ENCODE results near the gene SLC25A26.

Gene SLC25A26

GRCh38 chr3:66233033-66233432, 12.2 kb downstream of the SLC25A26 start:
- in situ Hi-C loops (cut with HindIII; ENCODE audit: low pct_unique_long_range_greater_than_20kb, low sequenced_read_pairs): no loop called here
- no peak for DNase-seq (ENCODE audit: low read depth in 1 of 2, low spot score in 1 of 2)
- TF ChIP-seq JUND (IDR thresholded peaks at IDR 0.05; ENCODE audit: low read depth): no peak

- in situ Hi-C loops (cut with HindIII; ENCODE audit: low pct_unique_long_range_greater_than_20kb, low sequenced_read_pairs): no loop called here
- no peak for DNase-seq (ENCODE audit: low read depth in 1 of 2, low spot score in 1 of 2)
- TF ChIP-seq JUND (IDR thresholded peaks at IDR 0.05; ENCODE audit: low read depth): no peak
Observed at GRCh38 chr3:66236281-66236680, 15.5 kb downstream of the SLC25A26 start.

- no peak for TF ChIP-seq JUND (IDR thresholded peaks at IDR 0.05; ENCODE audit: low read depth)
- no peak for DNase-seq (ENCODE audit: low read depth in 1 of 2, low spot score in 1 of 2)
- in situ Hi-C loops (cut with HindIII; ENCODE audit: low pct_unique_long_range_greater_than_20kb, low sequenced_read_pairs): no loop called here
Observed at GRCh38 chr3:66237552-66237951, 16.8 kb downstream of the SLC25A26 start.

GRCh38 chr3:66239513-66240123, 18.8 kb downstream of the SLC25A26 start:
- no peak for DNase-seq (ENCODE audit: low read depth in 1 of 2, low spot score in 1 of 2)
- in situ Hi-C loops (cut with HindIII; ENCODE audit: low pct_unique_long_range_greater_than_20kb, low sequenced_read_pairs): no loop called here

GRCh38 chr3:66241466-66241865, 20.7 kb downstream of the SLC25A26 start:
- TF ChIP-seq JUND (IDR thresholded peaks at IDR 0.05; ENCODE audit: low read depth): no peak
- DNase-seq (ENCODE audit: low read depth in 1 of 2, low spot score in 1 of 2): no peak
- in situ Hi-C loops (cut with HindIII; ENCODE audit: low pct_unique_long_range_greater_than_20kb, low sequenced_read_pairs): no loop called here

More at GRCh38 chr3:66239513-66240123, 18.8 kb downstream of the SLC25A26 start:
- TF ChIP-seq JUND (IDR thresholded peaks at IDR 0.05; ENCODE audit: low read depth): no peak

- no peak for TF ChIP-seq JUND (IDR thresholded peaks at IDR 0.05; ENCODE audit: low read depth)
- in situ Hi-C loops (cut with HindIII; ENCODE audit: low pct_unique_long_range_greater_than_20kb, low sequenced_read_pairs): no loop called here
- DNase-seq (ENCODE audit: low read depth in 1 of 2, low spot score in 1 of 2): no peak
Observed at GRCh38 chr3:66242788-66243464, 22.1 kb downstream of the SLC25A26 start.

GRCh38 chr3:66248641-66249040, 27.8 kb downstream of the SLC25A26 start:
- in situ Hi-C loops (cut with HindIII; ENCODE audit: low pct_unique_long_range_greater_than_20kb, low sequenced_read_pairs): no loop called here
- no peak for DNase-seq (ENCODE audit: low read depth in 1 of 2, low spot score in 1 of 2)
- no peak for TF ChIP-seq JUND (IDR thresholded peaks at IDR 0.05; ENCODE audit: low read depth)

GRCh38 chr3:66253790-66254620, 33.2 kb downstream of the SLC25A26 start:
- in situ Hi-C loops (cut with HindIII; ENCODE audit: low pct_unique_long_range_greater_than_20kb, low sequenced_read_pairs): no loop called here
- no peak for TF ChIP-seq JUND (IDR thresholded peaks at IDR 0.05; ENCODE audit: low read depth)

GRCh38 chr3:66255865-66256264, 35.1 kb downstream of the SLC25A26 start:
- no peak for DNase-seq (ENCODE audit: low read depth in 1 of 2, low spot score in 1 of 2)
- in situ Hi-C loops (cut with HindIII; ENCODE audit: low pct_unique_long_range_greater_than_20kb, low sequenced_read_pairs): no loop called here
- no peak for TF ChIP-seq JUND (IDR thresholded peaks at IDR 0.05; ENCODE audit: low read depth)

More at GRCh38 chr3:66253790-66254620, 33.2 kb downstream of the SLC25A26 start:
- DNase-seq (ENCODE audit: low read depth in 1 of 2, low spot score in 1 of 2): peak in 1 of 2 experiments; percentile 47

- in situ Hi-C loops (cut with HindIII; ENCODE audit: low pct_unique_long_range_greater_than_20kb, low sequenced_read_pairs): no loop called here
- no peak for TF ChIP-seq JUND (IDR thresholded peaks at IDR 0.05; ENCODE audit: low read depth)
- DNase-seq (ENCODE audit: low read depth in 1 of 2, low spot score in 1 of 2): no peak
Observed at GRCh38 chr3:66256806-66257205, 36.0 kb downstream of the SLC25A26 start.

GRCh38 chr3:66259566-66260255, 38.9 kb downstream of the SLC25A26 start:
- in situ Hi-C loops (cut with HindIII; ENCODE audit: low pct_unique_long_range_greater_than_20kb, low sequenced_read_pairs): no loop called here
- TF ChIP-seq JUND (IDR thresholded peaks at IDR 0.05; ENCODE audit: low read depth): no peak
- DNase-seq (ENCODE audit: low read depth in 1 of 2, low spot score in 1 of 2): no peak

- in situ Hi-C loops (cut with HindIII; ENCODE audit: low pct_unique_long_range_greater_than_20kb, low sequenced_read_pairs): no loop called here
- TF ChIP-seq JUND (IDR thresholded peaks at IDR 0.05; ENCODE audit: low read depth): no peak
- DNase-seq (ENCODE audit: low read depth in 1 of 2, low spot score in 1 of 2): no peak
Observed at GRCh38 chr3:66260431-66260830, 39.6 kb downstream of the SLC25A26 start.

Data from T47D (cell line).